Neural cell (in vitro differentiated cells): ENCODE measurements around the gene MYRF. TPM values are rescaled to one million over a fixed set of nuclear protein-coding genes. Genes with fewer than 3 reads are reported as not detected.

ENCODE experiments used
- H2AFZ ChIP-seq: fragments of 200-600, 300-800 bp; sonication (generic), shearing (Covaris generic); 2 replicates; pipeline ENCODE4 v1.6.0; 2014; ENCODE audit warnings: low read depth, mild to moderate bottlenecking, antibody characterized with exemption, low read length, moderate library complexity
- H3F3A ChIP-seq: fragments of 200-600 bp; shearing (Covaris generic); 2 replicates; pipeline ENCODE4 v1.6.1; 2016; ENCODE audit warnings: mild to moderate bottlenecking, moderate library complexity, mixed read lengths, antibody characterized with exemption, low read length; ENCODE audit not compliant: insufficient read depth, poor library complexity, severe bottlenecking
- H3K27ac ChIP-seq: fragments of 200-600, 300-800 bp; sonication (generic), shearing (Covaris generic); 2 replicates; pipeline ENCODE4 v1.5.1; 2014; ENCODE audit warnings: mild to moderate bottlenecking, low read length, moderate library complexity
- H3K27me3 ChIP-seq: fragments of 300-800, 200-600 bp; sonication (generic), shearing (Covaris generic); 2 replicates; pipeline ENCODE4 v1.6.0; 2014; ENCODE audit warnings: mild to moderate bottlenecking, low read depth, low read length, moderate library complexity; ENCODE audit not compliant: insufficient read depth
- H3K36me3 ChIP-seq: fragments of 300-800, 200-600 bp; sonication (generic), shearing (Covaris generic); 2 replicates; pipeline ENCODE4 v1.5.1; 2014; ENCODE audit warnings: mild to moderate bottlenecking, antibody characterized with exemption, low read length, moderate library complexity; ENCODE audit not compliant: insufficient read depth
- H3K4me2 ChIP-seq: fragments of 300-800, 200-600 bp; sonication (generic), shearing (Covaris generic); 2 replicates; pipeline ENCODE4 v1.6.0; 2014; ENCODE audit warnings: mild to moderate bottlenecking, low read length
- H3K4me3 ChIP-seq: fragments of 300-800, 200-600 bp; sonication (generic), shearing (Covaris generic); 2 replicates; pipeline ENCODE4 v1.5.1; 2014; ENCODE audit warnings: mild to moderate bottlenecking, low read length, moderate library complexity
- H3K79me2 ChIP-seq: fragments of 200-600 bp; shearing (Covaris generic); replicated peaks from 2 replicates; pipeline ENCODE4 v1.6.0; 2014; ENCODE audit warnings: mild to moderate bottlenecking, low read length, moderate library complexity; ENCODE audit not compliant: insufficient read depth
- H3K9ac ChIP-seq: fragments of 300-800, 200-600 bp; sonication (generic), shearing (Covaris generic); 2 replicates; pipeline ENCODE4 v1.6.1; 2016; ENCODE audit warnings: mild to moderate bottlenecking, low read length, mixed read lengths
- H3K9me2 ChIP-seq: fragments of 200-600 bp; shearing (Covaris generic); 2 replicates; pipeline ENCODE4 v1.6.1; 2016; ENCODE audit warnings: mild to moderate bottlenecking, low read length, mixed read lengths; ENCODE audit not compliant: insufficient read depth
- H3K9me3 ChIP-seq: fragments of 200-600, 300-800 bp; sonication (generic), shearing (Covaris generic); 2 replicates; pipeline ENCODE4 v1.6.1; 2016; ENCODE audit warnings: mild to moderate bottlenecking, mixed run types, low read length, moderate library complexity, mixed read lengths
- H4K20me1 ChIP-seq: fragments of 200-600 bp; shearing (Covaris generic); 2 replicates; pipeline ENCODE4 v1.6.1; 2016; ENCODE audit warnings: mild to moderate bottlenecking, mixed run types; ENCODE audit not compliant: insufficient read depth
- CTCF ChIP-seq: fragments of 450-650 bp; IDR thresholded peaks from 2 replicates; pipeline ENCODE4 v1.5.1; 2014; ENCODE audit warnings: antibody characterized with exemption, mild to moderate bottlenecking, moderate library complexity; ENCODE audit not compliant: poor library complexity, severe bottlenecking
- EP300 ChIP-seq: fragments of 450-650 bp; conservative IDR thresholded peaks from 2 replicates; pipeline ENCODE4 v1.6.1; 2014; ENCODE audit warnings: antibody characterized with exemption, mild to moderate bottlenecking, moderate library complexity; ENCODE audit not compliant: poor library complexity, severe bottlenecking
- EZH2 ChIP-seq: fragments of 200-600, 300-800 bp; shearing (Covaris generic), sonication (generic); IDR thresholded peaks from 2 replicates; pipeline ENCODE4 v1.6.1; 2014; ENCODE audit warnings: antibody characterized with exemption, low read length, borderline replicate concordance, mild to moderate bottlenecking; ENCODE audit not compliant: insufficient read depth, poor library complexity, severe bottlenecking
- MXI1 ChIP-seq: fragments of 450-650 bp; conservative IDR thresholded peaks from 2 replicates; pipeline ENCODE4 v1.6.1; 2014; ENCODE audit warnings: antibody characterized with exemption, mild to moderate bottlenecking; ENCODE audit not compliant: poor library complexity, severe bottlenecking
- POLR2AphosphoS5 ChIP-seq: IDR thresholded peaks from 2 replicates; pipeline ENCODE4 v1.6.1; 2012
- RAD21 ChIP-seq: fragments of 450-650 bp; conservative IDR thresholded peaks from 2 replicates; pipeline ENCODE4 v1.6.1; 2014; ENCODE audit warnings: antibody characterized with exemption, mild to moderate bottlenecking, moderate library complexity
- SMC3 ChIP-seq: fragments of 450-650 bp; conservative IDR thresholded peaks from 2 replicates; pipeline ENCODE4 v1.6.1; 2014; ENCODE audit warnings: antibody characterized with exemption, mild to moderate bottlenecking, moderate library complexity; ENCODE audit not compliant: poor library complexity
- TAF1 ChIP-seq: IDR thresholded peaks from 2 replicates; pipeline ENCODE4 v1.6.1; 2012; ENCODE audit warnings: low read depth
- polyA plus RNA-seq: library from polyadenylated mRNA; depleted of rRNA; stranded (reverse); fragments of >200 nt; gene quantifications from 2 replicates; pipeline ENCODE4 v1.2.3, GENCODE V29; 2014
- TF ChIP-seq, protein P1 (sequence below): IDR thresholded peaks from 2 replicates; pipeline ENCODE4 v1.6.1; 2012; ENCODE audit warnings: borderline replicate concordance

Gene MYRF
- polyA plus RNA-seq, 1 donor from 2014 or later = 0.16 TPM

GRCh38 chr11:61769169-61769920, 16.9 kb downstream of the MYRF start:
- Histone ChIP-seq H3K27me3 (no peaks in the 10 kb centered on the region), H2AFZ (no peak overlapping the region), H3K4me2 (no peak overlapping the region)

DNA sequence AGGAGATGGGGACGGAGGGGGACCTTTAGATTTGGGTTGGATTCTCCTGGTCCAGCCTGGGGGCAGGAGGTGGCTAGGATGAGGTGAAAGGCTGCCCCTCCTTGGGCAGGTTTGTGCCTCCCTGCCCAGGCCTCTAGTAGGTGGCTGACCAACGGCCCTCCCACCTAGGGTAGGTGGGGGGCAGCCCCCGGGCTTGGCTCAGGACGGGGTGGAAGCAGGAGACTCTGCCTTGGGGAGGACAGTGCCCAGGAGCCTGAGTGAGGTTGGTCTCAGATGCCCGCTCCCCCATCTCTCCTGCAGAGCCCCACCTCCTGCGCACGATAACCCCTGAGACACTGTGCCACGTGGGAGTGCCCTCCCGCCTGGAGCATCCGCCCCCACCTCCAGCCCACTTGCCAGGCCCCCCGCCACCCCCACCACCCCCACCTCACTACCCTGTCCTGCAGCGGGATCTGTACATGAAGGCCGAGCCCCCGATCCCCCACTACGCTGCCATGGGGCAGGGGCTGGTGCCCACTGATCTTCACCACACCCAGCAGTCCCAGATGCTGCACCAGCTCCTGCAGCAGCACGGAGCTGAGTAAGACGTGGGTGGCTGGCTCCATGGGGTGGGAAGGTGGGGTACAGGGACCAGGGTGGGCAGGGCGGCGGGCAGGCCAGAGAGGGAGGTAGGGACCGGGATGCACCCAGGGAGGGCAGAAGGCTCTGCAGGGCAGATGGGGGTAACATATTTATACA, 17.7 kb downstream of the MYRF start:
- H3K27ac ChIP-seq = no peak overlapping the region
- H4K20me1 ChIP-seq = no peaks in the 10 kb centered on the region
- no peak overlapping the region for H3K9ac ChIP-seq
- H3K4me3 ChIP-seq = no peak overlapping the region
- H3K9me2 ChIP-seq = no peaks in the 10 kb centered on the region
- no peaks in the 10 kb centered on the region for H3F3A ChIP-seq
- H3K27me3 ChIP-seq = no peaks in the 10 kb centered on the region
- H3K9me3 ChIP-seq = no peaks in the 10 kb centered on the region
- no peaks in the 10 kb centered on the region for H3K79me2 ChIP-seq
- no peak overlapping the region for H3K4me2 ChIP-seq
- H2AFZ ChIP-seq = no peak overlapping the region
- H3K36me3 ChIP-seq = no peaks in the 10 kb centered on the region
- TF ChIP-seq EZH2 = no peak
- TF ChIP-seq, protein P1, sequence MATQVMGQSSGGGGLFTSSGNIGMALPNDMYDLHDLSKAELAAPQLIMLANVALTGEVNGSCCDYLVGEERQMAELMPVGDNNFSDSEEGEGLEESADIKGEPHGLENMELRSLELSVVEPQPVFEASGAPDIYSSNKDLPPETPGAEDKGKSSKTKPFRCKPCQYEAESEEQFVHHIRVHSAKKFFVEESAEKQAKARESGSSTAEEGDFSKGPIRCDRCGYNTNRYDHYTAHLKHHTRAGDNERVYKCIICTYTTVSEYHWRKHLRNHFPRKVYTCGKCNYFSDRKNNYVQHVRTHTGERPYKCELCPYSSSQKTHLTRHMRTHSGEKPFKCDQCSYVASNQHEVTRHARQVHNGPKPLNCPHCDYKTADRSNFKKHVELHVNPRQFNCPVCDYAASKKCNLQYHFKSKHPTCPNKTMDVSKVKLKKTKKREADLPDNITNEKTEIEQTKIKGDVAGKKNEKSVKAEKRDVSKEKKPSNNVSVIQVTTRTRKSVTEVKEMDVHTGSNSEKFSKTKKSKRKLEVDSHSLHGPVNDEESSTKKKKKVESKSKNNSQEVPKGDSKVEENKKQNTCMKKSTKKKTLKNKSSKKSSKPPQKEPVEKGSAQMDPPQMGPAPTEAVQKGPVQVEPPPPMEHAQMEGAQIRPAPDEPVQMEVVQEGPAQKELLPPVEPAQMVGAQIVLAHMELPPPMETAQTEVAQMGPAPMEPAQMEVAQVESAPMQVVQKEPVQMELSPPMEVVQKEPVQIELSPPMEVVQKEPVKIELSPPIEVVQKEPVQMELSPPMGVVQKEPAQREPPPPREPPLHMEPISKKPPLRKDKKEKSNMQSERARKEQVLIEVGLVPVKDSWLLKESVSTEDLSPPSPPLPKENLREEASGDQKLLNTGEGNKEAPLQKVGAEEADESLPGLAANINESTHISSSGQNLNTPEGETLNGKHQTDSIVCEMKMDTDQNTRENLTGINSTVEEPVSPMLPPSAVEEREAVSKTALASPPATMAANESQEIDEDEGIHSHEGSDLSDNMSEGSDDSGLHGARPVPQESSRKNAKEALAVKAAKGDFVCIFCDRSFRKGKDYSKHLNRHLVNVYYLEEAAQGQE = no peak
- no peak for TF ChIP-seq EP300
- TF ChIP-seq POLR2AphosphoS5 = no peak
- TF ChIP-seq CTCF = no peak
- no peak for TF ChIP-seq TAF1

More at GRCh38 chr11:61769169-61769920, 16.9 kb downstream of the MYRF start:
- Histone ChIP-seq H3K4me3 (no peak overlapping the region), H3K9ac (no peak overlapping the region), H3K79me2 (no peaks in the 10 kb centered on the region), H3F3A (no peaks in the 10 kb centered on the region), H4K20me1 (no peaks in the 10 kb centered on the region), H3K36me3 (no peaks in the 10 kb centered on the region), H3K27ac (no peak overlapping the region), H3K9me3 (no peaks in the 10 kb centered on the region), H3K9me2 (no peaks in the 10 kb centered on the region)
- no peak for TF ChIP-seq CTCF
- no peak for TF ChIP-seq EZH2
- TF ChIP-seq SMC3 = no peak
- TF ChIP-seq EP300 = no peak
- TF ChIP-seq TAF1 = no peak
- TF ChIP-seq, protein P1 = no peak
- no peak for TF ChIP-seq RAD21
- no peak for TF ChIP-seq MXI1
- TF ChIP-seq POLR2AphosphoS5 = no peak
